Stimulated activated CD4-positive, alpha-beta T cell treated with anti-CD3 and anti-CD28 coated beads, TNF-alpha, amount 100 ng/mL, for 4 hours (primary cell): ENCODE results near the gene DIDO1.

Experiments used
- DNase-seq, 3 experiments: peaks; one replicate each; pipeline ENCODE4 v3.0.0-alpha.2; 2020; ENCODE audit warnings: low read depth in 3 of 3

DIDO1 gene

GRCh38 chr20:62835931-62836861 lies 90.1 kb downstream of the DIDO1 start:
- no peak for DNase-seq

- no peak for DNase-seq
Measured at GRCh38 chr20:62834967-62835730, 91.2 kb downstream of the DIDO1 start.

GRCh38 chr20:62832951-62833391 lies 93.3 kb downstream of the DIDO1 start:
- no peak for DNase-seq

- no peak for DNase-seq
Measured at GRCh38 chr20:62832212-62832922, 93.9 kb downstream of the DIDO1 start.

GRCh38 chr20:62831854-62832211 lies 94.5 kb downstream of the DIDO1 start:
- DNase-seq: no peak

GRCh38 chr20:62831361-62831788 lies 94.9 kb downstream of the DIDO1 start:
- DNase-seq: no peak

- DNase-seq: no peak
Measured at GRCh38 chr20:62830821-62831220, 95.5 kb downstream of the DIDO1 start.

- DNase-seq: no peak
Measured at GRCh38 chr20:62830251-62830650, 96.1 kb downstream of the DIDO1 start.

- no peak for DNase-seq
Measured at GRCh38 chr20:62829231-62830230, 96.8 kb downstream of the DIDO1 start.

- DNase-seq: no peak
Measured at GRCh38 chr20:62828511-62829230, 97.6 kb downstream of the DIDO1 start.

- no peak for DNase-seq
Measured at GRCh38 chr20:62828051-62828450, 98.3 kb downstream of the DIDO1 start.
